ENCODE measurements around the gene ZNF407.

DNA sequence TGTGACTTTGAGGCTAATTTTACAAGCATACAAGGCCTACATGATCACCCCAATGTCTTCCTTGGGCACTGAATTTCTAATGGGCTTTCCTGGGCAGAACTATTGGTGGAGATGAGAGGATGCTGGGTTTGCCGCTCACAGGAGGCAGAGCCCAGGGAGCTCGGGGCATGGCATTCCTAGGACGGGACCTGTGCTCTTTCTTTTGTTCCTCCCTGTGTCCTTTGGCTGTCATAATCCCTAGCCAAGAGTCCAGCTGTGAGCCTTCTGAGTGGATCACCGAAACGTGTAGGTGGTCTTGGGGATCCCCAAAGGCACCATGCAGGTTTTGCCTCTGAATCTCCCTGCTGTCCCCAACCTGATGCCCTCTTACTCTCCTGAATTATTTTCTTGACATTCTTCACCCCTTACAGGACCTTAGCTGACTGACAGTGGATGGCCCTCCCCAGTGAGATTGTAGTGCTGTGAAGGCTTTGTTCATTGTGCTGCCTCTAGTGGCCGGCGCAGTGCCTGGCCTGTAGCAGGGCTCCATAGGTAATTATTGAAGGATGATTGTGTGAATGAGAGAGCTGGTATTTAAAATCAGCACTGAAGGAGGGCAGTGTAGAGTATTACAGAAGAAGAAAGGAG lies 221.9 kb downstream of the ZNF407 start:
- TF ChIP-seq EZH2 (IDR thresholded peaks at IDR 0.05; ENCODE audit: borderline replicate concordance, low read length) = no peak
- TF ChIP-seq, protein P1, sequence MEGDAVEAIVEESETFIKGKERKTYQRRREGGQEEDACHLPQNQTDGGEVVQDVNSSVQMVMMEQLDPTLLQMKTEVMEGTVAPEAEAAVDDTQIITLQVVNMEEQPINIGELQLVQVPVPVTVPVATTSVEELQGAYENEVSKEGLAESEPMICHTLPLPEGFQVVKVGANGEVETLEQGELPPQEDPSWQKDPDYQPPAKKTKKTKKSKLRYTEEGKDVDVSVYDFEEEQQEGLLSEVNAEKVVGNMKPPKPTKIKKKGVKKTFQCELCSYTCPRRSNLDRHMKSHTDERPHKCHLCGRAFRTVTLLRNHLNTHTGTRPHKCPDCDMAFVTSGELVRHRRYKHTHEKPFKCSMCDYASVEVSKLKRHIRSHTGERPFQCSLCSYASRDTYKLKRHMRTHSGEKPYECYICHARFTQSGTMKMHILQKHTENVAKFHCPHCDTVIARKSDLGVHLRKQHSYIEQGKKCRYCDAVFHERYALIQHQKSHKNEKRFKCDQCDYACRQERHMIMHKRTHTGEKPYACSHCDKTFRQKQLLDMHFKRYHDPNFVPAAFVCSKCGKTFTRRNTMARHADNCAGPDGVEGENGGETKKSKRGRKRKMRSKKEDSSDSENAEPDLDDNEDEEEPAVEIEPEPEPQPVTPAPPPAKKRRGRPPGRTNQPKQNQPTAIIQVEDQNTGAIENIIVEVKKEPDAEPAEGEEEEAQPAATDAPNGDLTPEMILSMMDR (conservative IDR thresholded peaks at IDR 0.05 in 1 of 2, IDR thresholded peaks at IDR 0.05 in 1 of 2; ENCODE audit: extremely low read depth in 1 of 2, insufficient read depth in 1 of 2, low read depth in 1 of 2, low read length in 2 of 2) = peak; percentile 50 to 78
